Lower lobe of right lung (tissue), 2 donors: ENCODE measurements around the gene RRBP1. TPM values are rescaled to one million over a fixed set of nuclear protein-coding genes. Genes with fewer than 3 reads are reported as not detected.

Experiments used
- ATAC-seq, 2 donors: fragments of 200-7000 bp; cut with Tn5 transposase; one replicate each; pipeline ENCODE4 v1.9.1; 2020 to 2022; ENCODE audit warnings: mild to moderate bottlenecking in 2 of 2, moderate library complexity in 2 of 2
- DNase-seq: peaks from one replicate; pipeline ENCODE4 v3.0.0-alpha.2; 2020
- H3K27ac ChIP-seq: fragments of 200-600 bp; one replicate; pipeline ENCODE4 v1.8.0; 2022
- H3K27me3 ChIP-seq: fragments of 200-600 bp; one replicate; pipeline ENCODE4 v1.8.0; 2022; ENCODE audit warnings: low read depth
- H3K36me3 ChIP-seq: fragments of 200-600 bp; one replicate; pipeline ENCODE4 v1.8.0; 2022; ENCODE audit warnings: mild to moderate bottlenecking
- H3K4me1 ChIP-seq: fragments of 200-600 bp; one replicate; pipeline ENCODE4 v1.8.0; 2022
- H3K4me3 ChIP-seq: fragments of 200-600 bp; one replicate; pipeline ENCODE4 v1.8.0; 2022; ENCODE audit warnings: mild to moderate bottlenecking
- H3K9me3 ChIP-seq: fragments of 200-600 bp; one replicate; pipeline ENCODE4 v1.8.0; 2022
- intact Hi-C: fragments of 100-400 bp; cut with DNase I; formaldehyde crosslinking; loops from one replicate; pipeline ENCODE4 v1.11.0; 2022
- total RNA-seq: library from RNA; stranded (reverse); fragmentation: NEBNext Ultra II Directional; extraction: Animal tissue kit (Norgen Biotek cat#: 25700); gene quantifications from one replicate; pipeline ENCODE4 v1.2.1, GENCODE V29; 2021
- TF ChIP-seq, protein P1 (sequence below): fragments of 200-600 bp; IDR thresholded peaks from one replicate; pipeline ENCODE4 v1.8.0; 2022; ENCODE audit warnings: antibody characterized with exemption, mild to moderate bottlenecking
- donor health status: DM: no; HTN: yes; CAD: no; lungs with severe emphysema.

The RRBP1 gene
- total RNA-seq, 1 donor from 2014 or later, result 138 TPM

- intact Hi-C loops, result no loop called here
- peak overlapping the region; percentile 71 for H3K27ac ChIP-seq
- no peak for DNase-seq
These were observed 70.8 kb downstream of the RRBP1 start for GRCh38 chr20:17611290-17611539.

GRCh38 chr20:17610566-17611289 lies 71.3 kb downstream of the RRBP1 start:
- intact Hi-C loops, result no loop called here
- H3K36me3 ChIP-seq, result peaks cover 69% of the 10 kb centered on the region
- no peaks in the 10 kb centered on the region for H3K9me3 ChIP-seq
- H3K4me3 ChIP-seq, result no peak overlapping the region
- peaks cover 55% of the 10 kb centered on the region for H3K4me1 ChIP-seq
- TF ChIP-seq, protein P1, sequence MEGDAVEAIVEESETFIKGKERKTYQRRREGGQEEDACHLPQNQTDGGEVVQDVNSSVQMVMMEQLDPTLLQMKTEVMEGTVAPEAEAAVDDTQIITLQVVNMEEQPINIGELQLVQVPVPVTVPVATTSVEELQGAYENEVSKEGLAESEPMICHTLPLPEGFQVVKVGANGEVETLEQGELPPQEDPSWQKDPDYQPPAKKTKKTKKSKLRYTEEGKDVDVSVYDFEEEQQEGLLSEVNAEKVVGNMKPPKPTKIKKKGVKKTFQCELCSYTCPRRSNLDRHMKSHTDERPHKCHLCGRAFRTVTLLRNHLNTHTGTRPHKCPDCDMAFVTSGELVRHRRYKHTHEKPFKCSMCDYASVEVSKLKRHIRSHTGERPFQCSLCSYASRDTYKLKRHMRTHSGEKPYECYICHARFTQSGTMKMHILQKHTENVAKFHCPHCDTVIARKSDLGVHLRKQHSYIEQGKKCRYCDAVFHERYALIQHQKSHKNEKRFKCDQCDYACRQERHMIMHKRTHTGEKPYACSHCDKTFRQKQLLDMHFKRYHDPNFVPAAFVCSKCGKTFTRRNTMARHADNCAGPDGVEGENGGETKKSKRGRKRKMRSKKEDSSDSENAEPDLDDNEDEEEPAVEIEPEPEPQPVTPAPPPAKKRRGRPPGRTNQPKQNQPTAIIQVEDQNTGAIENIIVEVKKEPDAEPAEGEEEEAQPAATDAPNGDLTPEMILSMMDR, result no peak
- peak overlapping the region; percentile 71 for H3K27ac ChIP-seq
- ATAC-seq, result peak; percentile 0 to 3
- H3K27me3 ChIP-seq, result no peaks in the 10 kb centered on the region
- peak; percentile 56 for DNase-seq

More at GRCh38 chr20:17611290-17611539, 70.8 kb downstream of the RRBP1 start:
- TF ChIP-seq, protein P1, result peak; percentile 39
- no peaks in the 10 kb centered on the region for H3K27me3 ChIP-seq
- ATAC-seq, result peak; percentile 54 to 61
- no peak overlapping the region for H3K4me3 ChIP-seq
- H3K4me1 ChIP-seq, result peaks cover 51% of the 10 kb centered on the region
- no peaks in the 10 kb centered on the region for H3K9me3 ChIP-seq
- peaks cover 69% of the 10 kb centered on the region for H3K36me3 ChIP-seq

DNA sequence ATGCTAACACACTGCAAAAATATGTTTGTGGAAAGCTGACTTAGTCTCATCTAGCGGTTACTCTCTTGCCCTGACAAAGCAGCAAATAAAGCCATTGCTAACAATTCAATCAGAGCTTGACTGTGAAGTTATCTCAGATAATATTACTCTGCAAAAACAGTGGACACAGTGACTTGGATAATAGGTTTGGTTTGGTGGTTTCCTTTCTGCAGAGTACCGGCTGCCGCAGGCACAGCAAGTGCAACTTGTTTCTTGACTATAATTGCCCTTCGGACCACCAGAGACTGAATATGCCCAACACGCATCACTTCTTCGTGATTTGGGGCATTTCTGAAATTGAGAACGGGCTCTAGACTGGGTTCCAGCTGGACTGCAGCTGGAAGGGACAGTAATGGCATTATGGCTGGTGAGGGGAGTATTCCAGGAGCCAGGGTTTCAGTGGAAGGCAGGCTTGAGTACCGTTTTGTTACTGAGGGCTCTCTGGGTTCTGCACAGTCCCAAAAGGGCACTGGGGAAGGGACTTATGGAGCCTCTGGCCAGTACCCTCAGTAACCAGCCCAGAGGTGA lies 72.1 kb downstream of the RRBP1 start:
- intact Hi-C loops, result no loop called here
- Histone ChIP-seq H3K36me3 (peaks cover 69% of the 10 kb centered on the region), H3K27ac (peak overlapping the region; percentile 18), H3K9me3 (no peaks in the 10 kb centered on the region), H3K27me3 (no peaks in the 10 kb centered on the region), H3K4me3 (no peak overlapping the region), H3K4me1 (peaks cover 57% of the 10 kb centered on the region)
- no peak for DNase-seq
- TF ChIP-seq, protein P1, result no peak
- no peak for ATAC-seq

GRCh38 chr20:17608701-17609497 lies 73.1 kb downstream of the RRBP1 start:
- TF ChIP-seq, protein P1, result no peak
- Histone ChIP-seq H3K27me3 (no peaks in the 10 kb centered on the region), H3K4me1 (peaks cover 52% of the 10 kb centered on the region), H3K27ac (no peak overlapping the region), H3K4me3 (no peak overlapping the region), H3K9me3 (no peaks in the 10 kb centered on the region), H3K36me3 (peaks cover 70% of the 10 kb centered on the region)
- no peak for DNase-seq
- intact Hi-C loops, result no loop called here
- ATAC-seq, result no peak

GRCh38 chr20:17606001-17606400 lies 76.0 kb downstream of the RRBP1 start:
- peaks cover 45% of the 10 kb centered on the region for H3K4me1 ChIP-seq
- no peaks in the 10 kb centered on the region for H3K27me3 ChIP-seq
- DNase-seq (no peak), ATAC-seq (no peak)
- H3K9me3 ChIP-seq, result no peaks in the 10 kb centered on the region
- intact Hi-C loops, result no loop called here
- H3K36me3 ChIP-seq, result peaks cover 81% of the 10 kb centered on the region
- H3K4me3 ChIP-seq, result no peak overlapping the region
- H3K27ac ChIP-seq, result no peak overlapping the region
- TF ChIP-seq, protein P1, result no peak
